ENCODE results near the gene NARS2.
"Not testable (repeated sequence)": the region's sequence is repeated elsewhere in the genome, so short reads cannot be mapped to it uniquely, and the experiment has no call there.

NARS2 gene

GRCh38 chr11:78548911-78549590 is 25.6 kb downstream of the NARS2 start:
- DNase-seq (ENCODE audit: extremely low spot score, insufficient read length, low read depth) (no peak), FAIRE-seq (no peak)

- FAIRE-seq (no peak), DNase-seq (ENCODE audit: extremely low spot score, insufficient read length, low read depth) (no peak)
These were observed 26.5 kb downstream of the NARS2 start for GRCh38 chr11:78547931-78548705.

DNA sequence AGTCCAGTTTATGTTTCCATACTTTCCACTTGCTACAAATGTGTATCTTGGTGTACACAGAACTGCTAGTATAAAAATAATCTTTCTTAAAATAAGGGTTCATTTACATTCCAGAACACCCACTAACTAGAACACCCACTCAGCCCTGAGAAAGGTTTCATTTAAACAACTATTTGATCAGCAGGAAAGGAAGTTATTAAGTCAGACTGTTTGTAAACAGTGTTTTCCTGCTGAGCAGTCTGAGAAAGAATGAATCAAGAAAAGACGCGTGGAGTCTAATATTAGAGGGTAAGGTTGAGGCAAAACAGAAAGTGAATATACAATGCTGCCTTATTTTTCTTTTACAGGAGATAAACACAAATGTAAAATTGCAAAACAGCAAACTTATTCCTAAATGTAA is 32.7 kb downstream of the NARS2 start:
- DNase-seq (ENCODE audit: extremely low spot score, insufficient read length, low read depth) (no peak), FAIRE-seq (peak; percentile 33)

- no peak for FAIRE-seq
- DNase-seq (ENCODE audit: extremely low spot score, insufficient read length, low read depth): no peak
These were observed 33.1 kb downstream of the NARS2 start for GRCh38 chr11:78541537-78541936.

GRCh38 chr11:78540256-78540655 is 34.4 kb downstream of the NARS2 start:
- DNase-seq (ENCODE audit: extremely low spot score, insufficient read length, low read depth): no peak
- no peak for FAIRE-seq

- FAIRE-seq (no peak), DNase-seq (ENCODE audit: extremely low spot score, insufficient read length, low read depth) (no peak)
These were observed 35.2 kb downstream of the NARS2 start for GRCh38 chr11:78539506-78539905.

DNA sequence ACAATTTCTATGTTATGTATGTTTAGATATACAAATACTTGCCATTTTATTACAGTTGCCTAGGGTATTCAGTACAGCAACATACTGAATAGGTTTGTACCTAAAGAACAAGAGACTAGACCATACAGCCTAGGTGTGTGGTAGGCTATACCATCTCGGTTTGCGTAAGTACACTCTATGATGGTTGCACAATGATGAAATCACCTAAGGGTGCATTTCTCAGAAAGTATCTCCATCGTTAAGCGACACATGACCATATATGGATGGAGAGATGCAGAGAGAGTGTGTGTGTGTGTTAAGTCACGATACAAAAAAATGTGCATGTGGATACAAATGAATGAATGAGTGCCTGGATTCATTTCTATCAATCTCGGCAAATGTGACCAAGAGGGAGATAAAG is 37.7 kb downstream of the NARS2 start:
- DNase-seq (ENCODE audit: extremely low spot score, insufficient read length, low read depth) (no peak), FAIRE-seq (no peak)

GRCh38 chr11:78535920-78536319 is 38.7 kb downstream of the NARS2 start:
- FAIRE-seq (no peak), DNase-seq (ENCODE audit: extremely low spot score, insufficient read length, low read depth) (no peak)

GRCh38 chr11:78535027-78535426 is 39.6 kb downstream of the NARS2 start:
- FAIRE-seq (no peak), DNase-seq (ENCODE audit: extremely low spot score, insufficient read length, low read depth) (no peak)

DNA sequence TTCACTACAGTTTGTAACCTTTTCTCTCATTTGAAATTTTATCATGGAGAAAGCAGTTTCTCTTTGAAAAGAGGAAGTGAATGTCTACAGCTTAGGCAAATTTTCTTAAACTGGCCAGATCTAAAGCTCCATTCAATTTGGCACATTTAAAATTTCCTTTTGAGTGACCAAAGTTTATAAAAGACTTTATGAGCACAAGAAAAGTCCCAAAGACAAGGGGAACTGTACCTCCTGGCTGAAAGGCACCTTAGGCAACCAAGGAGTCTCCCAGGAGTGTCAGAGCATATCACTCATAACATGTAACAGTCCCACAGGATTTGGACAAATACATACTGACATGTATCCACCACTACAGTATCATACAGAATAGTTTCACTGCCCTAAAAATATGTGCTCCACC is 41.3 kb downstream of the NARS2 start:
- DNase-seq (ENCODE audit: extremely low spot score, insufficient read length, low read depth) (peak; percentile 2), FAIRE-seq (peak; percentile 63)

DNA sequence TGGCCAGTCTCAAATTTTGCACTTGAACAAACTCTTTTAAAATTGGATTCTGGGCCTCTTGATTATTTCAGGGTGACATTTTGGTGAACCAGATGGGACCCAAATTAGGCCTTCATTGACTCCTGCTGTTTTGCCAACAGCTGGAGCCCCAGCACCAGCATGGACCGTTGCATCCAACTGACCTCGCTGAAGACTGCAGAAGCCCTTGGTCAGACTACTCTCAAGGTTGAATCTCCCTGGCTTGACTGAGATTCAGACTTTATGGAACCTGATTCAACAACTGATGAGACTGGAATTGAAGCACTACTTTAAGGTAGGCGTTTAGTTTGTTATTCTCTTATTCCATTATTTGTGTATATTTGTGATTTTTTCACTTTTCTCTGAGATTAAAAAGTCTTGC is 41.7 kb downstream of the NARS2 start:
- FAIRE-seq (no peak), DNase-seq (ENCODE audit: extremely low spot score, insufficient read length, low read depth) (no peak)

DNA sequence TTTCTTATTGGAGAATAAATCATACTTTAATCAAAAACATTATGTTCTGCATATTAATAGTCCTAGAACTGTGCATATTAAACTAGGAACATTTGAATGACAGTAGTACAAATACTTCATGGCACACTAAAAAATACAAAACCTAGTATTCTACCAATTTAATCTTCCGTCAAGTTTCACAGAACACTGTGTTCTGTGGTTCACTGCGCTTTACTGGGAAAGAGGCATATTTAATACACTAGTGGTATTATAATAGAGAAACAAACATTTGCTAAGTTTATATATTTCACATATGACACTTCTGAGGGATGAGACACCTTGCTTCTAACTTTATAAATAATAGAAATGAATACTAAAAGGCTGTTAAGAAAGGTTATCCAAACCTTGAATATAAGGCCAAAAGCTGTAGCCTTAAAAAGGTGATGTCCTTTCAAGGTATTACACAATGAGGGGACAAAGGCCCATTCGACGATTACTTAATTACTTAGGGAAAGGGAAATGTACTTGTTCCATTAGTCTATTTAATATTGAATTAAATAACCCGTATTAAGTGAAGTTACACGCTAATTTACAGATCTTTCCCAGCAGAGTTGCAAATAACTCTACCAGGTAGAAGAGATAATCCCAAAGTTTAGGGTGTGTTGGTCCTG is 48.0 kb downstream of the NARS2 start:
- no peak for FAIRE-seq
- no peak for DNase-seq (ENCODE audit: extremely low spot score, insufficient read length, low read depth)

GRCh38 chr11:78525720-78526119 is 48.9 kb downstream of the NARS2 start:
- DNase-seq (ENCODE audit: extremely low spot score, insufficient read length, low read depth) (no peak), FAIRE-seq (no peak)

- FAIRE-seq (no peak), DNase-seq (ENCODE audit: extremely low spot score, insufficient read length, low read depth) (no peak)
These were observed 54.4 kb downstream of the NARS2 start for GRCh38 chr11:78520230-78520629.

DNA sequence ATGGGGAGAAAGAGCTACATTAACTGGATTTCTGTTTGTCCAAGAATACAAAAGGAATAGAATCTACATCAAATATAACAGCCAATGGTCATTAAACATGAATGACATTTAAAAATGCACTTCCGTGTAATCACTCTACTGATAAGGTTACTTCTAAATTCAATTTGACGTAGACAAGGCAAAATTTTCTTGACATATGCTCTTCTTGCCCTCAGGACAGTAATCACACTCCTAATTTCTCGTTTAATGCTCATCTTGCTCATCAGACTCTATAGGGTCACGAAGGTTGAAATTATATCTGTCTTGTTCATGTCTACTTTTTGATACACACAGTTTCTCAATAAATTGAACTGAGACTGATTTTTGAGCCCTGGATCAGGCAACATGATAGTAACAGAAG is 58.4 kb downstream of the NARS2 start:
- FAIRE-seq (no peak), DNase-seq (ENCODE audit: extremely low spot score, insufficient read length, low read depth) (no peak)

GRCh38 chr11:78514922-78515502 is 59.7 kb downstream of the NARS2 start:
- DNase-seq (ENCODE audit: extremely low spot score, insufficient read length, low read depth) (no peak), FAIRE-seq (no peak)

DNA sequence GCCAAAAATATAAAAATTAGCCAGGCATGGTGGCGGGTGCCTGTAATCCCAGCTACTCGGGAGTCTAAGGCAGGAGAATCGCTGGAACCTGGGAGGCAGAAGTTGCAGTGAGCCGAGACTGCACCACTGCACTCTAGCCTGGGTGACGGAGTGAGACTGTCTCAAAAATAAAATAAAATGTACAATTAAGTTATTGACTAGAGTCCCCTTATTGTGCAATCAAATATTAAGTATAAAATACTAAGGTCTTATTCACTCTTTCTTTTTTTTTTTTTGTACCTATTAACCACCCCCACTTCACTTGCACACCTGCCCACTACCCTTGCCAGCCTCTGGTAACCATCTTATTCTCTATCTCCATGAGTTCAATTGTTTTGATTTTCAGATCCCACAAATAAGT is 61.6 kb downstream of the NARS2 start:
- not testable (repeated sequence) for FAIRE-seq; DNase-seq (ENCODE audit: extremely low spot score, insufficient read length, low read depth)

GRCh38 chr11:78510597-78510996 is 64.1 kb downstream of the NARS2 start:
- FAIRE-seq (no peak), DNase-seq (ENCODE audit: extremely low spot score, insufficient read length, low read depth) (no peak)

DNA sequence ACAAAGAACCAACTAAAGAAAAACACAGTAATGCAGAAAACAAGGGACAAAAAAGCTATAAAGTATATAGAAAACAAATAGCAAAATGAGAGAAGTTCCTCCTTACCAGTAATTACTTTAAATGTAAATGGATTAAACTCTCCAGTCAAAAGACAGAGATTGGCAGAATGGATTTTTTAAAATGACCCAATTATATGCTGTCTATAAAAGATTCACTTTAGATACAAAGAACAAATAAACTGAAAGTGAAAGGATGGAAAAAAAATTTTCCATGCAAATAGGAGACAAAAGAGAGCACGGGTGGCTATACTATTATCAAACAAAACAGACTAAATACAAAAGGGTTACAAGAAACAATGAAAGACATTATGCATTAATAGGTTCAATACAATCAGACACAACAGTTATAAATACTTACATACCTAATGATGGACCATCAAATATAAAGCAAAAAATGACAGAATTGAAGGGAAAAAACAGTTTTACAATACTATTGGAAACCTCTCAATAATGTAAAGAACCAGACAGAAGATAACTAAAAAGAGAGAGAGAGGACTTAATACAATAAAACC is 64.6 kb downstream of the NARS2 start:
- DNase-seq (ENCODE audit: extremely low spot score, insufficient read length, low read depth) (no peak), FAIRE-seq (no peak)

DNA sequence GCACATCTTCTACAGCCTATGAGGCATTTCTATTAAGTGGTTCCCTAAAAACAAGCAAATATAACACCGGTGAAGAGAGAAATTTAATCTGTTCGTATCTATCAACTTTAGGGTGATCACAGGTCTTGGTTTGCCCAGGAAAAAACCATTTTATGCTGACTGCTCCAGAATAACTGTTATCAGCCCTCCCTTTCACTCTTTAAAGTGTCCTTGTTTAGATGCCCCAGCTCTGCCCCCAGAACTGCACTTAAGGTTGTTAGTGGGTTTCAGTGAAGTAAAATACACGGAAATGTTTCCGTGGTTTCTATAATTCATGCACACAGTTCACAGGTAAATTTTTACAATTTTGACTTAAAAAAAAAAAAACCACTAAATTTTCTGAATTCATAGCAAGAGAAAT is 70.0 kb downstream of the NARS2 start:
- no peak for FAIRE-seq

GRCh38 chr11:78504181-78504580 is 70.5 kb downstream of the NARS2 start:
- DNase-seq (ENCODE audit: extremely low spot score, insufficient read length, low read depth) (no peak), FAIRE-seq (no peak)

More for the DNA sequence above, 70.0 kb downstream of the NARS2 start:
- DNase-seq (ENCODE audit: extremely low spot score, insufficient read length, low read depth): no peak

All from GM18507 (cell line).